Activated CD8-positive, alpha-beta memory T cell treated with anti-CD3 and anti-CD28 coated beads, Interleukin-2, amount 50 U/mL, for 1 hour (primary cell): ENCODE measurements around the gene TROAP.

Source experiments
- DNase-seq: peaks from one replicate; pipeline ENCODE4 v3.0.0-alpha.2; 2020; ENCODE audit errors: extremely low read depth

Gene TROAP

DNA sequence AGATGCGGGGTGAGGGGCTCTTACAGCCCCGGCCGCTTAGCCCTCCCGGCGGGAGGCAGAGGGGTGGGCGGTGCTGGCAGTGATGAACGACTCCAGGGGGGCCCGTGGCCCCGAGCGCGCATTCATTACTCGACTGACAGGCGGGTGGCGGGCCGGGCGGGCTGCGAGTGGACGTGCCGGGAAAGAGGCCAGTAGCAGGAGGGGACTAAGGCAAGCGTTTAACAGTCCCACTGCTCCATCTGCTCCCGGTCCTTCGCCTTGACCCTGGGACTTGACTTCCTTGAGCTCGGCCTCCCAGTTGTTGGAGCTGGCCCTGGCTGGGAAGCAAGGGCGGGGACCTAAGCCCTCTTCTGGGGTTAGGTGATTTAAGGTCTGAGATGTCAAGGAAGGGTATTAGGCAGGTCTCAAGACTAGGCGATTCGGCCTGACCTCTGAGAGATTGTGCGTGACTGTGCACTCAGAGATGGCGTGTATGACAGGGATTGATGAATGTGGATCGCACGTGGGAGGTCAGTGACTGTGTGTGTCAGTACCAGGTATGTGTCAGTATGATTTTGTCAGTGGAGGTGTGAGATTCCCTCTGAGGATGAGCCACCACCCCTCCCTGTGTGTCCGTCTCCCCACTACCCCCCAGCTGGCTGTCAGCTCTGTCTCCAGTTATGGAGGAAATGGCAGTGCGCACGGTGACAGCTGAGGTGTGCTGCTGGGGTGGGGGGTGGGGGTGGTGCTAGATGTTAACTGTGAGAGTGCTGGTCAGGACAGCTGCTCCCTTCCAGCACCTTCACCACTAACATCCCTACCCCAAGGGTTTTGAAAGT, 20.1 kb downstream of the TROAP start:
- DNase-seq = no peak

DNA sequence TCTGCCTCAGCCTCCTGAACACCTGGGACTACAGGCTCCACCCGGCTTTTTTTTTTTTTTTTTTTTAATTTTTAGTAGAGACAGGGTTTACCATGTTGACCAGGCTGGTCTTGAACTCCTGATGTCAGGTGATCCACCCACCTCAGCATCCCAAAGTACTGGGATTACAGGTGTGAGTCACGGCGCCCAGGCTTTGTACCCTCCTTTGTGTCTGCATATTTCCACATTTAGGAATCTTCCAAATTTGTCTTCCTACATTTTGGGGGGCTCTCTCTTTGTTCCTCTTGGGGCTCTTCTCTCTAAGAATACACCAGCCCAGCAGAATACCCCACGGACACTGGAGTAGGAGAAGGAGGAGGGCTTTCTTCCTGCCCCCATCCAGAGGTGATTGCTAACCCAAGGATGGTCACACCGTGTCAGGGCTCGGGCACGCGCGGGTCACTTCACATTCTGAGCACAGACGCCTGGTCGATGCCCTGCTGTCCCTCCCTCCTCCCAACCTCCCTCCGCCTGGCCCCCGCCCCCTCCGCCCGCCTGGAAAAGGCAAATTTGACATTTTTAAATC, 21.5 kb downstream of the TROAP start:
- DNase-seq = no peak

DNA sequence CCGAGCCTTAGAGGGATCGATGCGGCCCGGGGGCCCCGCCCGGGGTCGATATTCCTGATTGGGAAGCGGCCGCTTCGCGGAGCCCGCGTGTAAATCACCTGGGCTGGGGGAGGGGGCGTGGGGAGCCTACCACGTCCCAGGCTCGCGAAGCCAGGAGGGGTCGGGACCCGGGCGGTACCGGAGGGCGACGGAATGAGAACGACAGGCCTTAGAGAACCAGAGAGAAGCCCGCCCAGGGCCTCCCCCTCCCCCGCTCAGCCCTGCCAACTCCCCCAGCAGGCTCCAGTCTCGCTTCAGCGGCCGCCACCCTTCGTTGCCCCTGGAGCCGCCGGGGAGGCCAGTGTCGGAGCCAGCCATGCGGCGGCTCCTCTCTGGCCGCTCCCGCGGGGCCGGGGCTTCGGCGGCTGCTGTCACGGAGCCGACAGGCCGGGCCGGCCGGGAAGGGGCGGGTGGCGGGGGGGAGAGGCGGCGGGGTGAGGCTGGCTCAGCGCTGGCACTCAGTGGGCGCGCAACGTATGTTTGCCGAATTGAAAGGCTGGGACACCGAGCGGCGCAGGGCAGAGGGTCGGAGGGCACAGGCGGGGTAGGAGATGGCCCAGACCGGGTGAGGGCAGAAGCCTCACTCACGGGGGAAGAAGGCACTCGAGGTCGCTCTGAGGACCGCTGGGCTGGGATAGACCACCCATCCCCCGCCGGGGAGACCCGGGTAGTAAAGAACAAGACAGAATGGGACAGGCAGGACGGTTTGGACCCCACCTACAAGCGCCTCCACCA, 22.2 kb downstream of the TROAP start:
- DNase-seq = no peak

DNA sequence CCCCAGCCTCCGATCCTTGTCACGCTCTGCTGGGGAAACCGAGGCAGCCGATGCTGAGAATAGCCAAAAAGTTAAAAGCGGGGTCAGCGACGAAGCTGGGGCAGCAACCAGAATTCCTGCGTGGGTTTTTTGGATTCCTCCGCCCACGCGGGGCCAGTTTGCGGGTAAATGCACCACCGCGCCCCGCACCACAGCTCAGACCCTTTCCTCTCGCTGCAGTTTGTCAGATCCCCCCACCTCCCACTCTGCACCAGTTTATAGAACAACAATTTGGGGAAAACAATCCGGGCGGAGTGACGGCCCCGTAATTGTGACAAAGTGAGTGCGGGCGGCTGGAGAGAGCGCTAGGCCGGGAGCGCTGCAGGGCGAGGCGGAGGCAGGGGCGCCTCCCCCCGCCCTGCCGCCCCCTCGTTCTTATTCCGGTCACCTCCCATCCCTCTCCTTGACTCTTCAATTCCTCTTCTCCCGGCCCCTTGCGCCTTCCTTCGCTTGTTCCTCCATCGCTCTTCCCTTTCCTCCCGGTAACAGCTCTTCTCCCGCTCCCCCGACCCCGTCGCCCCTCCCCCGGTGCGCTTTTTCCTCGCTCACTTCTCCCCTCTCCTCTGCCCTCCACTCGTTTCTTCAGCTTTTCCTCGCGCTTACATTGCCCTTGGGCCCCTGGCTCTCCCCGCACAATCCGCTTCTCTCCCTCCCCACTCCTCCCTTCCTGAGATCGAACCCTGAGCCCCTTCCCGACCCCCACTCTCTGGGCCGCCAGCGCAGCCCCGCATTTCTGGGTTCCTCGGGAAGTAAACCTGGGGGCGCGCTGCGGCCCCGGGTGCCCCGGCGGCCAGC, 23.0 kb downstream of the TROAP start:
- DNase-seq = no peak

DNA sequence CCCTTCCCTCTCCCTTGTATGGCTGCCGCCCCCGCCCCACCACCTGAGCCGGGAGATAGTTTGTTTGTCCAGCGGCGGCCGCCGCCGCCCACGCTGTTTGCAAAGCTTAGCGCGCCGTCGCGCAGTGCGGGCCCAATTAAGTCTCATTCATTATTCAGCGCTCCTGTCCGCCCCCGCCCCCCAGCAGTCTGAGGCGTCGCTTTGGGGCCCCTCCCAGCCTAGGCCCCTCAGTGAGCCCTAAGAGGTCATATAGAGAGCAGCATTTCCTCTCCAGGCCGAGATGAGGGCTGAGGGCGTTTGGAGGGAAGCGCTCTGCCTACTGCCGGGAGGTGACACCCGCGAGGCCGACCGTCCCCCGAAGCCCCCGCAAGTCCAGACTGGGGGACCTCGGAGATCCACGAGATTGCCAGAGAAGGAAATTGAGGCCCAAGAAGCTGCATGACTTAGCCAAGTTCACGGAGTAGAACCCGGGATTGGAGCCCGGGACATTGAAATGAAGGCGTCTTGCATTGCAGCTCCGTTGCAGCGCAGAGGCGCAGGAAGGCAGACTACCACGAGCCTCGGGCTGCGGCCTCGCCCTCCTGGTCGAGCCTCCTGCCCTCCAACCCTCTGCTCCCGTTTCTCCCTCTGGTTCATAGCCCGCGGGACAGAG, 23.7 kb downstream of the TROAP start, which contains the start of gene DNAJC22:
Gene DNAJC22, plus strand, starts transcription at position 230 of the 652 bp plus-strand sequence. CDS start 1,985 bp downstream, outside the sequence.
- DNase-seq = no peak

DNA sequence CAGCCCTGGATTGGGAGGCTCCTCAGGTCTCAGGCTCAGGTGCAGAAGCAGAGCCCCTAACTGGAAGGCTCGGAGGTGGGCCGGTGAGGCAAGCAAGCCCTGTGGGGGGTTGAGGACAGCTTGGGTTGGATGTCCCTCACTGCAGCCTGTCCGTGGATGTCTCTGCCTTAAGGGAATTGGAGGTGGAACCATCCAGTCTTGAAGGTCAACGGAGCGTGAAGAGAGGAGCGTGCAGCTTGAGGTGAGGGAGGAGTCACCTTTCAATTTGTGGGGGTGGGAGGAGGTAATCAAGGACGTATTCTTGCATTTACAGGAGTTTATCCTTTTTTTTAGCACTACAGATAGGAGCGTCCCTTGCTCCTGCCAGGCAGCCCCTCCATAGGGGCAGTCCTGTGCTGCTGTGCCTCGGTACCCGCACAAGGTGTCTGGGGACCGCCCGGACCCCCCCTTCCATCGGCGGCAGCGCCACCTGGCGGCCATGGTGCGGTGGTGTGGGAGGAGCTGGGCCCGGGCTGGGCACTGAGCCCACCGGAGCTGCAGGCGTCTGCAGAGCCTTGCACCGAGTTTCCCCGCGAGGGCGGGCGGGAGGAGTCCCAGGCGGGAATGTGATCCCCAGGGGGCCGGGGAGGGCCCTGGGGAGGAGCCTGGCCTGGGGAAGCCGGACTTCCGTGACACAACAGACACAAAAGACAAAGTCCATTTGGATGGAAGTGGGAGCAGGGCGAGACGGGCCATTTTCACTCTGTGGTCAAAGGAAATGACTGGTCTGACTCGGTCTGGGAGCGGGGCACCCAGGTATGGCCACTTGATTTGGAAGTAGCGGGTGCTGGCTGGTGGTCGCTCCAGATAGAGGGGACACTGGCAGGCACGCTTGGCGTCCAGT, 24.5 kb downstream of the TROAP start:
- DNase-seq = peak; percentile 33

DNA sequence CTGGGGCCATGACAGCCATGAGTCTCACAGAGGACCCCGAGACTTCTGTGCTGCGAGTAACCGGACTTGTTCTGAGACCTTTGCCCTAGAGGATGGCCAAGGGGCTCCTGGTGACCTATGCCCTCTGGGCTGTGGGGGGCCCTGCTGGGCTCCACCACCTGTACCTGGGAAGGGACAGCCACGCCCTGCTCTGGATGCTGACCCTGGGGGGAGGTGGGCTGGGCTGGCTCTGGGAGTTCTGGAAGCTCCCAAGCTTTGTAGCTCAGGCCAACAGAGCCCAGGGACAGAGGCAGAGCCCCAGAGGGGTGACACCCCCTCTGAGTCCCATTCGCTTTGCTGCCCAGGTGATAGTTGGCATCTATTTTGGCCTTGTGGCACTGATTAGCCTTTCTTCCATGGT, 25.7 kb downstream of the TROAP start:
- no peak for DNase-seq

DNA sequence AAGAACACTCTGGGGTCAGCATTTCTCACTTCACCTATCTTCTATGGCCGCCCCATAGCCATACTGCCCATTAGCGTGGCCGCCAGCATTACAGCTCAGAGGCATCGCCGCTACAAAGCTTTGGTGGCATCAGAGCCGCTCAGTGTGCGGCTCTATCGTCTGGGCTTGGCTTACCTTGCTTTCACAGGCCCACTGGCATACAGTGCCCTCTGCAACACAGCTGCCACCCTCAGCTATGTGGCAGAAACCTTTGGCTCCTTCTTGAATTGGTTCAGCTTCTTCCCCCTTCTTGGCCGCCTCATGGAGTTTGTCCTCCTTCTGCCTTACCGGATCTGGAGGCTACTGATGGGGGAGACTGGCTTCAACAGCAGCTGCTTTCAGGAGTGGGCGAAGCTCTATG, 26.2 kb downstream of the TROAP start:
- no peak for DNase-seq

DNA sequence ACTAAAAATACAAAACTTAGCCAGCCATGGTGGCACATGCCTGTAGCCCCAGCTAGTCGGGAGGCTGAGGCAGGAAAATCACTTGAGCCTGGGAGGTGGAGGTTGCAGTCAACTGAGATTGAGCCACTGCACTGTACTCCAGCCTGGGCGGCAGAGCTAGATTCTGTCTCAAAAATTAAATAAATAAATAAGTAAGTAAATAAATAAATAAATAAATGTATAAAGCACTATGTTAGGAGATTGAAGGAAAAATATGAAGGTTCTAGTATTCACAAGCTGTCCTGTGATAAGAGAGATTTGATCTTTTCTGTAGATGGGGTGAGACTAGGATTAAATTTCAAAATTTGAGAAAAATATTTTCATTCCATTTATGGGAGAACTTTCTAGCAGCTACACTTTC, 29.3 kb downstream of the TROAP start:
- DNase-seq = no peak

DNA sequence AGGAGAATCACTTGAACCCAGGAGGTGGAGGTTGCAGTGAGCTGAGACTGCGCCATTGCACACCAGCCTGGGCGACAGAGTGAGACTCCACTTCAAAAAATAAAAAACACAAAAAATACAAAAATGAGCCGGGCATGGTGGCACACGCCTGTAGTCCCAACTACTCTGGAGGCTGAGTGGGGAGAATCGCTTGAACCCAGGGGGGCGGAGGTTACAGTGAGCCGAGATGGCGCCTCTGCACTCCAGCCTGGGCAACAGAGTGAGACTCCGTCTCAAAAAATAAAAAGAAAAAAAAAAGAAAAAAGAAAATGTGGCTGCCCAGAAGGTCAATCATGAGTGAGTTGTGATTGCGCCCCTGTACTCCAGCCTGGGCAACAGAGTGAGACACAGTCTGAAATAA, 32.9 kb downstream of the TROAP start:
- no peak for DNase-seq

DNA sequence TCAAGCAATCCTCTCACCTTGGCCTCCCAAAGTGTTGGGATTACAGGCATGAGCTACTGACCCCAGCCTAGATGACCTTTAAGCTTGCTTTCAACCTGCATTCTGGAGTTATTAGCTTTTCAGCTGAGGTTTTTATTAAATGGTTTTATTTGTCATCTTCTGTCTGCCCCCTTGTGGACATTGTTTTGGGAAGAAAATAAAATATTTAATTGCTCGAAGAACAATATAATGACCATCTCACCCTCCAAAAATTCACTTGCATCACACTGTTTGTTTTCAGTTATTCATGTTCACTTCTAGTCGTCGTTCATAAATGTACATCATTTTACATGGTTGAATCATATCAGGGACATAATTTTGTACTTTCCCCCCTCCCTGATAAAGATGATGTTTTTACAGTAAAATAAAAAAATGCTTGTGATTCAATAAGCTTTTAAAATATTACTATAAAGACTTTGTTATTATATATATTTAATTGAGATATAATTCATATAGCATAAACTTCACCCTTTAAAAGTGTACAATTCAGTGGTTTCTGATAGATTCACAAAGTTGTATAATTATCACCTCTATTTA, 34.1 kb downstream of the TROAP start:
- DNase-seq = no peak

DNA sequence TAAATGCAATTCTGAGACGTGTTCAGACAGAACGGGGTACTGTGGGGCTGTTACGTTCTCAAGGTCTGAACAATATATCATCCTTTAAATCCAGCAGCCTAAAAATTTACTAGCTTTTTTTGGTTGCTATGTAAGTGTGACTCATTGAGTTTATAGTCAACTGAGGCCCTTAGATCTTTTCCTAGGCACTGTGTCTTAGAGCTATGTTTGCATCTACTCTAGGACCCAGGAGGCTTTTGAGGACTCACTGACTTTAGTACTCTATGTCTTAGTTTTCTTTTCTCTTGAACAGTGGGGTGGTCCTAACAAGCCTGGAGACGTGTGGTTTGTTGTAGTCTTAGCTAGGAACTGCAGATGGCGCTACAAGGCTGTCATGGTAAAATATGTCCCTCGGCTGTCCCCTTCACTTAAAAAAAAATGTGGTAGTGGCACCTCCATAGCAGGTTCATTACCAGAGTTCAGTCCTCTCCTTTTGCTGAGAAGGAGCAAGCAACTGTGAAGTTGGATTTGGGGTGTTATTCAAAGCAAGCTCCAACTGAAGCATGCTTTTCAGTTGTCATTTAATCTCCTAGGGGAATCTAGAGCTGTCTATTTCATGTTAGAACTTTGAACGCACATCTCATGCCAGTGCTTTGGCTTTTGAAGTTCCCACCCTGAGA, 35.6 kb downstream of the TROAP start:
- DNase-seq = no peak

DNA sequence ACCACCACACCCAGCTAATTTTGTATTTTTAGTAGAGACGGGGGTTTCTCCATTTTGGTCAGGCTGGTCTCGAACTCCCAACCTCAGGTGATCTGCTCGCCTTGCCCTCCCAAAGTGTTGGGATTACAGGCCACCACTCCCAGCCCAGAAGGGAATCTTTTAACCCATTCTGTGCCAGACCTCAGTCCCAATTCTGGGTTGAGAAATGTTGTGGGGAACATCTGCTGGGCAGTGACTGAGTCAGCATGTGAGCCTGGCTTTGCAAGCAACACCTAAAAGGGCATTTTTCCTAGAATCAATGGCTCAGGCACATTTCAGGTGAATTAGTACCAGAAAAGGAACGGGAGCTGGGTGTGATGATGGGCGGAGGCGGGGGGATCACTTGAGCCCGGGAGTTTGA, 36.6 kb downstream of the TROAP start:
- no peak for DNase-seq

DNA sequence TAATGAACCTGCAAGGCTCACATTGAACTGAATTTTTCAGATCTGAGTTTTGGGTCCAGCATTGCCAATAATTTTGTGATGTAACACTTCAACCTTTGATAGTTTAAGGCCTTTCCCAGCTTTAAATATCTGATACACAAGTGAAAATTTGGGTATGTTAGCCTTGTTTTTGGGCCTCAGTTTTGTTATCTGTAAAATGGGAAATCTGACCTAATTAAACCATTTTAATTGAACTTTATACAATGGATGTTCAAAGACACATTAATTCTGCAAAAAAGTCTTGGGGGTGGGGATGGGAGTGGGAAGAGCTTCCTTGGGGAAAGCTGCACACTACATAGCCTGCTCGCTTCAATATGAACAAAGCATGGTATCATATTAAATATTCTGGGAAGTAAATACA, 39.0 kb downstream of the TROAP start:
- no peak for DNase-seq

DNA sequence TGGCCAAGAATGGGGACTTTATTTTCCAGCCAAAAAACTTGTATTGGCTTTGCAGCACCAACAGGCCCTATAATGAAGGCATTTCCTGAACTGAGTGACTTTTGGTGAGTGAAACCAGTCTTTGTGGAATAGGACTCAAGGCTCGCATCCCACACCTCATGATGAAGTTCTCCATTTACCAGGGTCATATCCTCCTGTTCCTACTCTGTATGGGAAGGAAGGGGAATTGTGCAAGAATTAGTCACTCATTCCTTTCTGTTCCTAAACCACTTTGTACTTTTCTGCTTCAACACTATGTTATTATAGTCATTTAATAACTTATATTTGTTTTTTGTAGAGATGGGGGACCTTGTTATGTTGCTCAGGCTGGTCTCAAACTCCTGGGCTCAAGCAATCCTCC, 41.9 kb downstream of the TROAP start:
- DNase-seq = no peak

DNA sequence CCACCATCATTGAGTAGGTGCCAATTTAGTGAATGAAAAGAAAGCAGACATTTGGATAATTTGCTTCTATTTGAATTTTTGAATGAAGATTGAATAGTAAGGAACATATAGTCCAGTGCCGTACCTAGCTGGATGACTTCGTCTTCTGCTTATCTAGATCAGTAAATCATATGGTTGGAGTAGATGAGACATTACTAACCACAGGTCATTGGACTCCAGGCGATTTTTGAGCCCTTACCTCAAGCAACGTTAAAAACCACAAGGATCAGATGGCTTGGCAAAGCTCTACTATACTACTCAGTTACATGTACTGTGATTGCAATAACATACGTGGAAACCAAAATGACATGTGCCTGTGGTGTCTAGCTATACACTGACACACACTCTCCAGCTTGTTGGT, 42.5 kb downstream of the TROAP start:
- DNase-seq = no peak

DNA sequence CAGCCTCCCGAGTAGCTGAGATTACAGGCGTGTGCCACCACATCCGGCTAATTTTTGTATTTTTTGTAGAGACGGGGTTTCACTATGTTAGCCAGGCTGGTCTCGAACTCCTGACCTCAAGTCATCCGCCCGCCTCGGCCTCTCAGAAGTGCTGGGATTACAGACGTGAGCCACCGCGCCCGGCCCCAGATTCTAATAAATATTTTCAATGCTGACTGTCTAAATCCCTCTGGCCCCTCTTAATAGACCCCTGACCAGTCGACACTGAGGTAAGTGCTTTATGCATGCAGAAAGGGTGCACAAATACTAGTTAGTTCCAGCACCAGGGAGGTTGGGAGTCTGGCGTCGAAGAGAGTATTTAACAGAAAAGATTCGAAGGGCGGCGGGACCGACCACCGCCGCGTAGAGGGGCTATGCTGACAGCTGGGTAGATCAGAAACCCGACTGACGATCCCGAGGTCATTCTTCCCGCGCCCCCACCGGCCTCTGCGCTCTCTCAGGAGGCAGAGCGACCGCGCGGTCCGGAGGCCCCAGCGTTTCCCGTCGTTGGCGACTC, 43.1 kb downstream of the TROAP start:
- DNase-seq = no peak

DNA sequence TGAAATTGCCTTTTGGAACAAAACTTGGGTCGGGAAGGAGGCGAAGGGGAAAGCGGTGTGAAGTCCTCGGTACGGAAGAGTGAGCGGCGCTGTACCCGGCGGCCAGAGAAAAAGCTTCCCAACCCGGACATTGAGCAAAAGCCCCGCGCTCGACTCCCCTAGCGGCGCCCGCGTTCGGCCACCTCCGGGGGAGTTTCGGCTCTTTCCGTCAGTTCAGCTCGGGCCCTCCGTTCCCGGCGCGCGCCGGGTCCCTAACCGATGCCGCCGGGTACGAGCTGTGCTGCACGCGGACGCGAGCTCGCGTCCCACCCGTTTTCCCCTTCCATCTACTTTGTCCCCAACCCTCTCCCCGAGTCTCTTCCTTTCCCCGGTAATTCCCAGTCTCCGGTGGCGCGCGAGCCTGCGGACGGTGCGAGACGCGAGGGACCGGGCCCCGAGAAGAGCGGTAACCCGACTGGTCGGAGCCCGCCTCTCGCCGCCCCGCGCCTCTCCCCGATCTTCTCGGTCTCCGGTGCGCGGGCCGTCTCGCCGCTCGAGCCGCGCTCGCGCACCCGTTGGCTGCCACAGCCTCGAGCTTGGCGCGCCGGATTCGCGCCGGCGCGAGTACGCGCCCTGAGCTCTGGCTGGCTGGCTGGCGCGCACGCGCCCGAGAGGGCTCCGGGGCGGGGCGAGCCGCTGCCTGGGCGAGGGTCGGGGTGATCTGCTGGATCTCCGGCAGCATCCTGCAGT, 43.8 kb downstream of the TROAP start:
- peak; percentile 54 for DNase-seq
